ENCODE measurements around the gene ATP2A1.
"Not testable (repeated sequence)": the region's sequence is repeated elsewhere in the genome, so short reads cannot be mapped to it uniquely, and the experiment has no call there.

Gene ATP2A1

GRCh38 chr16:28910086-28911031, 32.1 kb downstream of the ATP2A1 start:
- no peak for DNase-seq (ENCODE audit: low spot score)

GRCh38 chr16:28912558-28912957, 34.3 kb downstream of the ATP2A1 start:
- no peak for DNase-seq (ENCODE audit: low spot score)

GRCh38 chr16:28913946-28914724, 35.8 kb downstream of the ATP2A1 start:
- DNase-seq (ENCODE audit: low spot score) = no peak

GRCh38 chr16:28915181-28915580, 36.9 kb downstream of the ATP2A1 start:
- DNase-seq (ENCODE audit: low spot score) = peak; percentile 38

- no peak for DNase-seq (ENCODE audit: low spot score)
These were observed 38.8 kb downstream of the ATP2A1 start for GRCh38 chr16:28917095-28917494.

GRCh38 chr16:28918698-28919097, 40.4 kb downstream of the ATP2A1 start:
- DNase-seq (ENCODE audit: low spot score) = no peak

GRCh38 chr16:28923231-28923587, 44.9 kb downstream of the ATP2A1 start:
- DNase-seq (ENCODE audit: low spot score) = no peak

- no peak for DNase-seq (ENCODE audit: low spot score)
These were observed 45.5 kb downstream of the ATP2A1 start for GRCh38 chr16:28923652-28924398.

GRCh38 chr16:28924399-28924761, 46.1 kb downstream of the ATP2A1 start:
- no peak for DNase-seq (ENCODE audit: low spot score)

- DNase-seq (ENCODE audit: low spot score) = peak; percentile 99
These were observed 46.6 kb downstream of the ATP2A1 start, which contains the start of gene RABEP2 for GRCh38 chr16:28924762-28925385. Gene RABEP2, minus strand, starts transcription at chr16:28925238. Its CDS starts 75 bp downstream, at chr16:28925163.

GRCh38 chr16:28925386-28926228, 47.3 kb downstream of the ATP2A1 start:
- peak; percentile 80 for DNase-seq (ENCODE audit: low spot score)

- not testable (repeated sequence) for DNase-seq (ENCODE audit: low spot score)
These were observed 48.0 kb downstream of the ATP2A1 start for GRCh38 chr16:28926284-28926683.

GRCh38 chr16:28927815-28928214, 49.5 kb downstream of the ATP2A1 start:
- no peak for DNase-seq (ENCODE audit: low spot score)

GRCh38 chr16:28930203-28930602, 51.9 kb downstream of the ATP2A1 start:
- no peak for DNase-seq (ENCODE audit: low spot score)

- no peak for DNase-seq (ENCODE audit: low spot score)
These were observed 52.4 kb downstream of the ATP2A1 start for GRCh38 chr16:28930652-28931051.

GRCh38 chr16:28931801-28932225, 53.5 kb downstream of the ATP2A1 start, which contains the start of gene CD19:
Gene CD19, plus strand, starts transcription at chr16:28931971. Its CDS starts 30 bp downstream, at chr16:28932001.
- no peak for DNase-seq (ENCODE audit: low spot score)

- no peak for DNase-seq (ENCODE audit: low spot score)
These were observed 54.3 kb downstream of the ATP2A1 start for GRCh38 chr16:28932339-28933141.

GRCh38 chr16:28933171-28933570, 54.9 kb downstream of the ATP2A1 start:
- no peak for DNase-seq (ENCODE audit: low spot score)

- no peak for DNase-seq (ENCODE audit: low spot score)
These were observed 57.1 kb downstream of the ATP2A1 start for GRCh38 chr16:28935346-28935745.

Measured in AG20443 (cell line).